ENCODE results near the gene JPH3.

Gene JPH3

GRCh38 chr16:87602001-87602775, at the start of gene JPH3:
TSS of gene JPH3 (plus strand) at chr16:87602508. CDS start at chr16:87603147, 639 bp downstream.
- no peak for DNase-seq (ENCODE audit: low spot score)

GRCh38 chr16:87552772-87553573, 49.3 kb upstream of the JPH3 start:
- no peak for DNase-seq (ENCODE audit: low spot score)

GRCh38 chr16:87554754-87555427, 47.4 kb upstream of the JPH3 start:
- no peak for DNase-seq (ENCODE audit: low spot score)

- no peak for DNase-seq (ENCODE audit: low spot score)
Measured at GRCh38 chr16:87555647-87556046, 46.7 kb upstream of the JPH3 start.

GRCh38 chr16:87556941-87557459, 45.3 kb upstream of the JPH3 start:
- DNase-seq (ENCODE audit: low spot score) = no peak

GRCh38 chr16:87558682-87559081, 43.6 kb upstream of the JPH3 start:
- no peak for DNase-seq (ENCODE audit: low spot score)

- DNase-seq (ENCODE audit: low spot score) = no peak
Measured at GRCh38 chr16:87559945-87560344, 42.4 kb upstream of the JPH3 start.

- DNase-seq (ENCODE audit: low spot score) = no peak
Measured at GRCh38 chr16:87560428-87561199, 41.7 kb upstream of the JPH3 start.

GRCh38 chr16:87561200-87562105, 40.9 kb upstream of the JPH3 start:
- no peak for DNase-seq (ENCODE audit: low spot score)

- DNase-seq (ENCODE audit: low spot score) = no peak
Measured at GRCh38 chr16:87562201-87562600, 40.1 kb upstream of the JPH3 start.

GRCh38 chr16:87563022-87563421, 39.3 kb upstream of the JPH3 start:
- no peak for DNase-seq (ENCODE audit: low spot score)

GRCh38 chr16:87563714-87564523, 38.4 kb upstream of the JPH3 start:
- no peak for DNase-seq (ENCODE audit: low spot score)

- no peak for DNase-seq (ENCODE audit: low spot score)
Measured at GRCh38 chr16:87564524-87564778, 37.9 kb upstream of the JPH3 start.

- no peak for DNase-seq (ENCODE audit: low spot score)
Measured at GRCh38 chr16:87569601-87570571, 32.4 kb upstream of the JPH3 start.

GRCh38 chr16:87570572-87570937, 31.8 kb upstream of the JPH3 start:
- DNase-seq (ENCODE audit: low spot score) = no peak

- no peak for DNase-seq (ENCODE audit: low spot score)
Measured at GRCh38 chr16:87570938-87571867, 31.1 kb upstream of the JPH3 start.

- DNase-seq (ENCODE audit: low spot score) = no peak
Measured at GRCh38 chr16:87571868-87572244, 30.5 kb upstream of the JPH3 start.

GRCh38 chr16:87572959-87573358, 29.3 kb upstream of the JPH3 start:
- no peak for DNase-seq (ENCODE audit: low spot score)

Measured in CD4-positive, alpha-beta T cell treated with Interleukin-15 for 4 hours (primary cell).